K562 (cell line): ENCODE results near the gene CATSPER1.
A peak's percentile ranks its signal among the peaks of the same experiment; 100 is the strongest.

ENCODE experiments used
- FOXK2 ChIP-seq, 2 experiments: fragments of 450-650 bp; IDR thresholded peaks in 1 of 2; conservative IDR thresholded peaks in 1 of 2; 2 replicates each; pipeline ENCODE4 v1.6.1; 2016; ENCODE audit warnings: low read depth in 2 of 2, mild to moderate bottlenecking in 1 of 2
- POLR2AphosphoS5 ChIP-seq: IDR thresholded peaks from 2 replicates; pipeline ENCODE4 v1.6.1; 2011; ENCODE audit warnings: mild to moderate bottlenecking, low read depth, low read length, moderate library complexity; ENCODE audit not compliant: control insufficient read depth, insufficient read depth
- TCF7L2 ChIP-seq: fragments of 150-350 bp; IDR thresholded peaks from 2 replicates; pipeline ENCODE4 v1.6.1; 2016; ENCODE audit warnings: low read depth, mild to moderate bottlenecking, low read length, moderate library complexity
- TF ChIP-seq, protein P1 (sequence below): sonication (generic); formaldehyde crosslinking; IDR thresholded peaks from 2 replicates; pipeline ENCODE4 v1.5.0; 2020; ENCODE audit warnings: missing genetic modification reagents

- TF ChIP-seq, protein P1, sequence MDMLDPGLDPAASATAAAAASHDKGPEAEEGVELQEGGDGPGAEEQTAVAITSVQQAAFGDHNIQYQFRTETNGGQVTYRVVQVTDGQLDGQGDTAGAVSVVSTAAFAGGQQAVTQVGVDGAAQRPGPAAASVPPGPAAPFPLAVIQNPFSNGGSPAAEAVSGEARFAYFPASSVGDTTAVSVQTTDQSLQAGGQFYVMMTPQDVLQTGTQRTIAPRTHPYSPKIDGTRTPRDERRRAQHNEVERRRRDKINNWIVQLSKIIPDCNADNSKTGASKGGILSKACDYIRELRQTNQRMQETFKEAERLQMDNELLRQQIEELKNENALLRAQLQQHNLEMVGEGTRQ = no peak
- TF ChIP-seq FOXK2 (conservative IDR thresholded peaks at IDR 0.05 in 1 of 2, IDR thresholded peaks at IDR 0.05 in 1 of 2; ENCODE audit: low read depth in 2 of 2) (no peak), TCF7L2 (no peak), POLR2AphosphoS5 (0 out of 2 replicates have a peak, but pooled peaks have one; percentile 7)
Observed at GRCh38 chr11:65978391-65979238, 47.7 kb downstream of the CATSPER1 start.
